IMR-90 (cell line): ENCODE data around the gene SUGT1. TPM values are rescaled to one million over a fixed set of nuclear protein-coding genes. Genes with fewer than 3 reads are reported as not detected.

Source experiments
- ATAC-seq: fragments of 200-7000 bp; cut with Tn5 transposase; 2 replicates; pipeline ENCODE4 v1.9.1; 2020; ENCODE audit warnings: low read depth, mild to moderate bottlenecking, moderate library complexity
- BruUV-seq: library from RNA; stranded (reverse); fragments of 400-500 nt; replicated peaks from 2 replicates; lab custom pipeline; 2021; lab: Mats Ljungman, UMichigan
- CTCF ChIA-PET: fragments of 300-600 bp; formaldehyde crosslinking; extraction: SDS; loops from one replicate; lab custom pipeline; 2021; ENCODE audit warnings: antibody characterized with exemption; lab: Yijun Ruan, JAX
- POLR2A ChIA-PET: fragments of 300-600 bp; sonication (Branson Sonifier 250); formaldehyde crosslinking; loops from one replicate; lab custom pipeline; 2022; ENCODE audit warnings: antibody characterized with exemption; ENCODE audit not compliant: unreplicated experiment; lab: Charles Lee
- DNase-seq: peaks from one replicate; pipeline ENCODE4 v3.0.0; 2013
- H2AFZ ChIP-seq: replicated peaks from 2 replicates; pipeline ENCODE3; 2013; ENCODE audit warnings: low read length, mild to moderate bottlenecking; ENCODE audit not compliant: poor library complexity
- H2AK5ac ChIP-seq: 2 replicates; pipeline ENCODE4 v1.6.1; 2013; ENCODE audit warnings: low read depth, low read length, inconsistent platforms
- H2AK9ac ChIP-seq: replicated peaks from 2 replicates; pipeline ENCODE3; 2013; ENCODE audit warnings: mild to moderate bottlenecking, low read depth, low read length, moderate library complexity; ENCODE audit not compliant: poor library complexity
- H2BK120ac ChIP-seq: 2 replicates; pipeline ENCODE4 v1.6.1; 2013; ENCODE audit warnings: low read depth, low read length, inconsistent platforms
- H2BK15ac ChIP-seq: 3 replicates; pipeline ENCODE4 v1.6.1; 2013; ENCODE audit warnings: low read depth, low read length, inconsistent platforms
- H2BK20ac ChIP-seq: 2 replicates; pipeline ENCODE4 v1.6.1; 2013; ENCODE audit warnings: low read depth, mild to moderate bottlenecking, inconsistent platforms, low read length, moderate library complexity
- H2BK5ac ChIP-seq: 2 replicates; pipeline ENCODE4 v1.6.1; 2013; ENCODE audit warnings: mild to moderate bottlenecking, low read depth, low read length, inconsistent platforms; ENCODE audit not compliant: poor library complexity, severe bottlenecking
- H3K14ac ChIP-seq: replicated peaks from 2 replicates; pipeline ENCODE4 v1.6.1; 2013; ENCODE audit warnings: low read depth, low read length, inconsistent platforms
- H3K18ac ChIP-seq: 2 replicates; pipeline ENCODE4 v1.6.1; 2013; ENCODE audit warnings: low read depth, low read length, control low read depth
- H3K23ac ChIP-seq: 2 replicates; pipeline ENCODE4 v1.6.1; 2013; ENCODE audit warnings: low read depth, low read length, inconsistent platforms
- H3K27ac ChIP-seq: 2 replicates; pipeline ENCODE4 v1.5.1; 2013; ENCODE audit warnings: mild to moderate bottlenecking, control low read depth, low read length; ENCODE audit not compliant: insufficient read depth
- H3K27me3 ChIP-seq: 2 replicates; pipeline ENCODE4 v1.6.1; 2013; ENCODE audit warnings: low read length; ENCODE audit not compliant: control insufficient read depth, insufficient read depth
- H3K36me3 ChIP-seq: 2 replicates; pipeline ENCODE4 v1.6.1; 2013; ENCODE audit warnings: low read length, mixed read lengths; ENCODE audit not compliant: control insufficient read depth, insufficient read depth
- H3K4ac ChIP-seq: 2 replicates; pipeline ENCODE4 v1.6.1; 2013; ENCODE audit warnings: low read depth, low read length, inconsistent platforms
- H3K4me1 ChIP-seq: 2 replicates; pipeline ENCODE4 v1.6.1; 2013; ENCODE audit warnings: low read length, mixed read lengths; ENCODE audit not compliant: control insufficient read depth, insufficient read depth
- H3K4me2 ChIP-seq: 2 replicates; pipeline ENCODE4 v1.6.1; 2013; ENCODE audit warnings: low read depth, mild to moderate bottlenecking, control low read depth, low read length, moderate library complexity
- H3K4me3 ChIP-seq: 2 replicates; pipeline ENCODE4 v1.5.1; 2013; ENCODE audit warnings: low read depth, mild to moderate bottlenecking, control low read depth, low read length, moderate library complexity; ENCODE audit not compliant: insufficient read depth
- H3K56ac ChIP-seq: 2 replicates; pipeline ENCODE4 v1.6.1; 2013; ENCODE audit warnings: low read length, inconsistent platforms; ENCODE audit not compliant: insufficient read depth; ENCODE audit errors: extremely low read depth
- H3K79me1 ChIP-seq, 2 experiments: 2 replicates each; pipeline ENCODE4 v1.6.1; 2013; ENCODE audit warnings: low read length in 2 of 2, inconsistent platforms in 1 of 2, low read depth in 1 of 2
- H3K9ac ChIP-seq: 2 replicates; pipeline ENCODE4 v1.6.1; 2013; ENCODE audit warnings: low read depth, low read length, control low read depth
- H3K9me1 ChIP-seq: 2 replicates; pipeline ENCODE4 v1.6.1; 2013; ENCODE audit warnings: low read length, inconsistent platforms; ENCODE audit not compliant: insufficient read depth
- H3K9me3 ChIP-seq: 2 replicates; pipeline ENCODE4 v1.6.1; 2013; ENCODE audit warnings: low read length; ENCODE audit not compliant: control insufficient read depth, insufficient read depth
- H4K20me1 ChIP-seq: 2 replicates; pipeline ENCODE4 v1.6.1; 2013; ENCODE audit warnings: low read length, inconsistent platforms; ENCODE audit not compliant: insufficient read depth
- H4K5ac ChIP-seq: 2 replicates; pipeline ENCODE4 v1.6.1; 2013; ENCODE audit warnings: mild to moderate bottlenecking, low read depth, low read length, control low read depth
- H4K8ac ChIP-seq, 2 experiments: 2 replicates each; pipeline ENCODE4 v1.6.1; 2013; ENCODE audit warnings: low read depth in 2 of 2, low read length in 2 of 2, control low read depth in 1 of 2, inconsistent platforms in 1 of 2
- H4K91ac ChIP-seq: 2 replicates; pipeline ENCODE4 v1.6.1; 2013; ENCODE audit warnings: low read depth, low read length, inconsistent platforms; ENCODE audit not compliant: insufficient read depth
- BHLHE40 ChIP-seq: fragments of 150-350 bp; IDR thresholded peaks from 2 replicates; pipeline ENCODE4 v1.6.1; 2016; ENCODE audit warnings: mild to moderate bottlenecking, low read depth, low read length
- FOS ChIP-seq: fragments of 150-350 bp; IDR thresholded peaks from 2 replicates; pipeline ENCODE4 v1.6.1; 2016; ENCODE audit warnings: low read depth, low read length
- MAZ ChIP-seq: IDR thresholded peaks from 2 replicates; pipeline ENCODE4 v1.6.1; 2012; ENCODE audit warnings: low read depth, mild to moderate bottlenecking, low read length, improper control_type of control experiment, moderate library complexity, borderline replicate concordance
- RAD21 ChIP-seq: IDR thresholded peaks from 2 replicates; pipeline ENCODE4 v1.6.1; 2012; ENCODE audit warnings: low read length, improper control_type of control experiment
- RCOR1 ChIP-seq: IDR thresholded peaks from 2 replicates; pipeline ENCODE4 v1.6.1; 2012; ENCODE audit warnings: mild to moderate bottlenecking, low read length, improper control_type of control experiment; ENCODE audit not compliant: insufficient replicate concordance
- USF2 ChIP-seq: fragments of 150-350 bp; IDR thresholded peaks from 2 replicates; pipeline ENCODE4 v1.6.1; 2017; ENCODE audit warnings: mild to moderate bottlenecking, antibody characterized with exemption, low read length, low read depth
- WGBS, 2 experiments: methylation state at CpG; one replicate each; pipeline versions ENCODE4 v1.1.5 to v1.1.7; 2013; ENCODE audit warnings: missing lambda C conversion rate in 2 of 2; ENCODE audit not compliant: insufficient read length in 1 of 2; ENCODE audit errors: extremely low coverage in 2 of 2; 5-methylcytosine and 5-hydroxymethylcytosine counted together
- dilution Hi-C: fragments of 300-500 bp; cut with HindIII; formaldehyde crosslinking; loops from one replicate; pipeline ENCODE4 v1.14.3; 2018; ENCODE audit warnings: low sequenced_read_pairs; ENCODE audit not compliant: unreplicated experiment
- in situ Hi-C: fragments of 300-500 bp; cut with MboI; formaldehyde crosslinking; loops from 3 replicates; pipeline ENCODE4 v1.14.3; 2019; ENCODE audit warnings: low sequenced_read_pairs, inconsistent platforms, mixed read lengths
- intact Hi-C: fragments of 100-400 bp; cut with micrococcal nuclease; formaldehyde crosslinking; loops from 2 replicates; pipeline ENCODE4 v1.10.0; 2022
- polyA plus RNA-seq, 3 experiments: library from polyadenylated mRNA; depleted of rRNA; stranded (reverse); fragments of >200 nt; gene quantifications; 2 replicates each; pipeline ENCODE4 v1.2.3, GENCODE V29; 2012; ENCODE audit warnings: low replicate concordance in 1 of 3
- total RNA-seq: library from RNA; depleted of rRNA; stranded (reverse); fragments of >200 nt; gene quantifications from 2 replicates; pipeline ENCODE4 v1.2.3, GENCODE V29; 2012
- TF ChIP-seq, protein P1 (sequence below): conservative IDR thresholded peaks from 2 replicates; pipeline ENCODE4 v1.5.1; 2012; ENCODE audit warnings: mild to moderate bottlenecking, low read depth, low read length, improper control_type of control experiment
- TF ChIP-seq, protein P2 (sequence below): fragments of 150-350 bp; IDR thresholded peaks from 2 replicates; pipeline ENCODE4 v1.6.1; 2016; ENCODE audit warnings: low read depth, mild to moderate bottlenecking, low read length, moderate library complexity, borderline replicate concordance

SUGT1 gene
- total and polyA plus RNA-seq, 2 of the 4 experiments (the other 2 are of a cell fraction), result 21.5 to 24.6 TPM

DNA sequence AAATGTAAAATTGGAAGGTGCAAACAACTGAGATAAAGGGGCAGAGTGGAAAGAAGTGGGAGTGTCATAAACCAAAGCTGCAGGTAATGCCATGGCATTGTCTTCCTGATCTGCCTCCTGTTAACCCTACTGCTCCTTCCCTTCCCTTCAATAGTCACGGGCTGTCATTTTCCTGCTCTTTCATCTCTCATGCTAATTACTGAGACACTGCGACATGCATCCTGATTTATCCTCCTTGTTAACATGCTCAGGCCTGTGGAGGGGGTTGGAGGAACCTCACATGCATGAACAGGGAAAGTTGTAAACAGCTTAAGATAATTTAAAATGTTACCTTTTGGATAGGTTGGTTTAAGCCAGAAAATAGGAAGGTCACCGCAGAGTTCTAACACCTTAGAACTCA lies 59.7 kb downstream of the SUGT1 start:
- Histone ChIP-seq H3K56ac (no peak overlapping the region), H3K27ac (no peak overlapping the region), H2BK120ac (no peak overlapping the region), H3K4me2 (no peak overlapping the region), H2AFZ (no peak overlapping the region), H2BK20ac (no peak overlapping the region), H2BK5ac (no peak overlapping the region), H3K14ac (no peak overlapping the region), H4K8ac (no peak overlapping the region), H4K5ac (no peak overlapping the region), H3K79me1 (no peaks in the 10 kb centered on the region), H3K4me1 (no peaks in the 10 kb centered on the region), H3K4ac (no peak overlapping the region), H2BK15ac (no peak overlapping the region), H2AK5ac (no peak overlapping the region), H3K18ac (no peak overlapping the region), H3K23ac (no peak overlapping the region), H3K36me3 (no peaks in the 10 kb centered on the region), H3K9ac (no peak overlapping the region), H3K9me1 (no peaks in the 10 kb centered on the region), H4K20me1 (no peaks in the 10 kb centered on the region), H4K91ac (no peak overlapping the region), H3K4me3 (no peak overlapping the region), H3K27me3 (no peaks in the 10 kb centered on the region; the same call in 1 of the 2 replicates), H2AK9ac (no peak overlapping the region), H3K9me3 (no peaks in the 10 kb centered on the region)
- in situ Hi-C loops, result no loop called here
- TF ChIP-seq USF2 (no peak), RCOR1 (no peak), RAD21 (no peak), BHLHE40 (no peak), FOS (no peak), MAZ (no peak)
- TF ChIP-seq, protein P1, sequence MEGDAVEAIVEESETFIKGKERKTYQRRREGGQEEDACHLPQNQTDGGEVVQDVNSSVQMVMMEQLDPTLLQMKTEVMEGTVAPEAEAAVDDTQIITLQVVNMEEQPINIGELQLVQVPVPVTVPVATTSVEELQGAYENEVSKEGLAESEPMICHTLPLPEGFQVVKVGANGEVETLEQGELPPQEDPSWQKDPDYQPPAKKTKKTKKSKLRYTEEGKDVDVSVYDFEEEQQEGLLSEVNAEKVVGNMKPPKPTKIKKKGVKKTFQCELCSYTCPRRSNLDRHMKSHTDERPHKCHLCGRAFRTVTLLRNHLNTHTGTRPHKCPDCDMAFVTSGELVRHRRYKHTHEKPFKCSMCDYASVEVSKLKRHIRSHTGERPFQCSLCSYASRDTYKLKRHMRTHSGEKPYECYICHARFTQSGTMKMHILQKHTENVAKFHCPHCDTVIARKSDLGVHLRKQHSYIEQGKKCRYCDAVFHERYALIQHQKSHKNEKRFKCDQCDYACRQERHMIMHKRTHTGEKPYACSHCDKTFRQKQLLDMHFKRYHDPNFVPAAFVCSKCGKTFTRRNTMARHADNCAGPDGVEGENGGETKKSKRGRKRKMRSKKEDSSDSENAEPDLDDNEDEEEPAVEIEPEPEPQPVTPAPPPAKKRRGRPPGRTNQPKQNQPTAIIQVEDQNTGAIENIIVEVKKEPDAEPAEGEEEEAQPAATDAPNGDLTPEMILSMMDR, result no peak
- TF ChIP-seq, protein P2, sequence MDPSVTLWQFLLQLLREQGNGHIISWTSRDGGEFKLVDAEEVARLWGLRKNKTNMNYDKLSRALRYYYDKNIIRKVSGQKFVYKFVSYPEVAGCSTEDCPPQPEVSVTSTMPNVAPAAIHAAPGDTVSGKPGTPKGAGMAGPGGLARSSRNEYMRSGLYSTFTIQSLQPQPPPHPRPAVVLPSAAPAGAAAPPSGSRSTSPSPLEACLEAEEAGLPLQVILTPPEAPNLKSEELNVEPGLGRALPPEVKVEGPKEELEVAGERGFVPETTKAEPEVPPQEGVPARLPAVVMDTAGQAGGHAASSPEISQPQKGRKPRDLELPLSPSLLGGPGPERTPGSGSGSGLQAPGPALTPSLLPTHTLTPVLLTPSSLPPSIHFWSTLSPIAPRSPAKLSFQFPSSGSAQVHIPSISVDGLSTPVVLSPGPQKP, result no peak
- no CpG with 5 or more reads among the region's 3 CpGs for WGBS, 2 experiments
- DNase-seq, result no peak
- no TSS peak for BruUV-seq
- no peak for ATAC-seq
- ChIA-PET POLR2A (interaction anchor here (0.5 kb wide), 1 partner anchor 16 kb away, joined by 7 read pairs; no protein-coding TSS in a partner anchor), CTCF (no interaction called here)
- intact Hi-C loops, result no loop called here
- dilution Hi-C loops, result no loop called here
